ENCODE results near the gene TEKTIP1.

DNA sequence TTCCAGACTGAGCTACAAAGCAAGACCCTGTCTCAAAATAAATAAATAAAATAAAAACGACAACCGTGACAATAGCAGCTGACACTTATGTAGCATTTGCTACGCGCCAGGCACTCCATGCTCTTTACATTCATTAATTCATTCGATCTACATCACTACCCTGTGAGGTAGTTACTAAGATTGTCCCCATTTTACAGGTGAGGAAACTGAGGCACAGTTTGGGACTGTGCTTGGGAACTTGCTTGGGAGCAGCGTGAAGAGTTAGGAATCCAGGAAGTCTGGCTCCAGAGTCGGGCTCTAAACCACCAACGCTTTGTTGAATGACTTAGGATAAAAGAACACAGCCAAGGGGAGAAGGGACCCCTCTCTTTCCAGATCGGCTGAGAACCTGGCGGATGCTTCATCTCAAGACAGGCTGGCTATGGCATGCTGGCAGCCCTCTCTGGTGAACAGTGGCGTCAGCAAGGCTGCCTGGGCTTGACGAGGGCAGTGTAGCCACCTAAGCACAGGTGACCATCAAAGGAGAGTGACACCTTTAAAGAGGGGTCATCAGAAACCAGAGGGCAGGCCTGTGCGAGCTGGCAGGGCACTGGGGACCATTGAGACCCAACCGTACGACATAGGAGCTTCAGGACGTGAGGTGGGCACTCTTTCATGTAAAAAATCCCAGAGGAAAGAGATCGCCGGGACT is 39.1 kb upstream of the TEKTIP1 start:
- no peak for TF ChIP-seq CTCF (IDR thresholded peaks at IDR 0.05; ENCODE audit: low read depth, low read length)
- no peak for TF ChIP-seq EZH2phosphoT487 (IDR thresholded peaks at IDR 0.05; ENCODE audit: low read depth)
